Measurements from ENCODE around the gene RAB11FIP4.

The RAB11FIP4 gene

GRCh38 chr17:31417051-31417792, 25.7 kb downstream of the RAB11FIP4 start:
- Histone ChIP-seq H3F3A (ENCODE audit: insufficient read depth) (no peaks in the 10 kb centered on the region), H3K4me3 (ENCODE audit: insufficient read depth, low read length, poor library complexity, severe bottlenecking) (no peak overlapping the region), H4K20me1 (ENCODE audit: low read depth, low read length) (no peaks in the 10 kb centered on the region), H3K9ac (ENCODE audit: low read length) (no peak overlapping the region), H3K27me3 (ENCODE audit: low read length) (no peaks in the 10 kb centered on the region), H3K79me2 (ENCODE audit: insufficient read depth, low read length) (no peaks in the 10 kb centered on the region), H3K9me2 (replicated peaks; ENCODE audit: insufficient read depth, low read length) (no peaks in the 10 kb centered on the region), H2AFZ (ENCODE audit: low read depth, low read length, severe bottlenecking) (no peak overlapping the region), H3K9me3 (ENCODE audit: insufficient read depth, low read length) (no peaks in the 10 kb centered on the region), H3K27ac (ENCODE audit: low read depth, low read length) (no peak overlapping the region), H3K4me2 (ENCODE audit: low read depth, low read length, poor library complexity, severe bottlenecking) (no peak overlapping the region), H3K36me3 (ENCODE audit: low read length) (no peaks in the 10 kb centered on the region)
- TF ChIP-seq, protein P1, sequence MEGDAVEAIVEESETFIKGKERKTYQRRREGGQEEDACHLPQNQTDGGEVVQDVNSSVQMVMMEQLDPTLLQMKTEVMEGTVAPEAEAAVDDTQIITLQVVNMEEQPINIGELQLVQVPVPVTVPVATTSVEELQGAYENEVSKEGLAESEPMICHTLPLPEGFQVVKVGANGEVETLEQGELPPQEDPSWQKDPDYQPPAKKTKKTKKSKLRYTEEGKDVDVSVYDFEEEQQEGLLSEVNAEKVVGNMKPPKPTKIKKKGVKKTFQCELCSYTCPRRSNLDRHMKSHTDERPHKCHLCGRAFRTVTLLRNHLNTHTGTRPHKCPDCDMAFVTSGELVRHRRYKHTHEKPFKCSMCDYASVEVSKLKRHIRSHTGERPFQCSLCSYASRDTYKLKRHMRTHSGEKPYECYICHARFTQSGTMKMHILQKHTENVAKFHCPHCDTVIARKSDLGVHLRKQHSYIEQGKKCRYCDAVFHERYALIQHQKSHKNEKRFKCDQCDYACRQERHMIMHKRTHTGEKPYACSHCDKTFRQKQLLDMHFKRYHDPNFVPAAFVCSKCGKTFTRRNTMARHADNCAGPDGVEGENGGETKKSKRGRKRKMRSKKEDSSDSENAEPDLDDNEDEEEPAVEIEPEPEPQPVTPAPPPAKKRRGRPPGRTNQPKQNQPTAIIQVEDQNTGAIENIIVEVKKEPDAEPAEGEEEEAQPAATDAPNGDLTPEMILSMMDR (IDR thresholded peaks at IDR 0.05; ENCODE audit: insufficient read depth, low read length, poor library complexity, severe bottlenecking), result no peak
- no peak for TF ChIP-seq EZH2phosphoT487 (conservative IDR thresholded peaks at IDR 0.05; ENCODE audit: low read length)

DNA sequence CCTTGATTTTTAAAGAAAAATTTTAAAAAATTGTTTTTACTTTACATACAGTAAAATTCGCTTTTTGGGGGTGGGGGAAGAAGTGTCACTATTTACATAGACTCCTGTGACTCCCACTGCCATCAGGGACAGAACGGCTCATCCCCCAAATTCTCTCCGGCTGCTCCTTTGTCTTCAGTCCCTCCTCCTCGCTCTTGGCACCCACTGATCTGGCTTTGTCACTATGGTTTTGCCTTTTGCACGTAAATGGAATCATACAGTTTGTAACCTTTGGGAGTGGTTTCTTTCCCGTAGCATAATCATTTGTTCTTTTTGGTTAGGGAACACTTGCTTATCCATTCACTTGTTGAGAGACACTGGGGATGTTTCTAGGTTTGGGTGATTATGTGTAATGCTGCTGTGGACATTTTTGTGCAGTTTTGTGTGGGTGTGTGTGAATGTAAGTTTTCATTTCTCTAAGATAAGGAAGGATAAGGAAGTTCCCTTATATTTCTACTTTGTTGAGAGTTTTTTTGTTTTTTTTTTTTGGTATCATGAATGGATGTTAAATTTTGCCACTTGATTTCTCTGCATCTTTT, 27.4 kb downstream of the RAB11FIP4 start:
- no peaks in the 10 kb centered on the region for H3K27me3 ChIP-seq (ENCODE audit: low read length)
- H3K9ac ChIP-seq (ENCODE audit: low read length), result no peak overlapping the region
- no peak overlapping the region for H2AFZ ChIP-seq (ENCODE audit: low read depth, low read length, severe bottlenecking)
- H3K9me2 ChIP-seq (replicated peaks; ENCODE audit: insufficient read depth, low read length), result no peaks in the 10 kb centered on the region
- H4K20me1 ChIP-seq (ENCODE audit: low read depth, low read length), result no peaks in the 10 kb centered on the region
- TF ChIP-seq, protein P1 (IDR thresholded peaks at IDR 0.05; ENCODE audit: insufficient read depth, low read length, poor library complexity, severe bottlenecking), result no peak
- no peak for TF ChIP-seq EZH2phosphoT487 (conservative IDR thresholded peaks at IDR 0.05; ENCODE audit: low read length)
- H3K79me2 ChIP-seq (ENCODE audit: insufficient read depth, low read length), result no peaks in the 10 kb centered on the region
- no peaks in the 10 kb centered on the region for H3F3A ChIP-seq (ENCODE audit: insufficient read depth)
- H3K4me2 ChIP-seq (ENCODE audit: low read depth, low read length, poor library complexity, severe bottlenecking), result no peak overlapping the region
- H3K27ac ChIP-seq (ENCODE audit: low read depth, low read length), result no peak overlapping the region
- H3K9me3 ChIP-seq (ENCODE audit: insufficient read depth, low read length), result no peaks in the 10 kb centered on the region
- no peaks in the 10 kb centered on the region for H3K36me3 ChIP-seq (ENCODE audit: low read length)
- no peak overlapping the region for H3K4me3 ChIP-seq (ENCODE audit: insufficient read depth, low read length, poor library complexity, severe bottlenecking)

- Histone ChIP-seq H3K9me2 (replicated peaks; ENCODE audit: insufficient read depth, low read length) (no peaks in the 10 kb centered on the region), H4K20me1 (ENCODE audit: low read depth, low read length) (no peaks in the 10 kb centered on the region), H3K36me3 (ENCODE audit: low read length) (no peaks in the 10 kb centered on the region), H3K27me3 (ENCODE audit: low read length) (no peaks in the 10 kb centered on the region), H3K4me2 (ENCODE audit: low read depth, low read length, poor library complexity, severe bottlenecking) (no peak overlapping the region), H3K9ac (ENCODE audit: low read length) (no peak overlapping the region), H3K9me3 (ENCODE audit: insufficient read depth, low read length) (no peaks in the 10 kb centered on the region), H2AFZ (ENCODE audit: low read depth, low read length, severe bottlenecking) (no peak overlapping the region), H3K4me3 (ENCODE audit: insufficient read depth, low read length, poor library complexity, severe bottlenecking) (no peak overlapping the region), H3K79me2 (ENCODE audit: insufficient read depth, low read length) (no peaks in the 10 kb centered on the region), H3F3A (ENCODE audit: insufficient read depth) (no peaks in the 10 kb centered on the region), H3K27ac (ENCODE audit: low read depth, low read length) (no peak overlapping the region)
- no peak for TF ChIP-seq EZH2phosphoT487 (conservative IDR thresholded peaks at IDR 0.05; ENCODE audit: low read length)
- TF ChIP-seq, protein P1 (IDR thresholded peaks at IDR 0.05; ENCODE audit: insufficient read depth, low read length, poor library complexity, severe bottlenecking), result no peak
Observed at GRCh38 chr17:31422443-31422842, 31.0 kb downstream of the RAB11FIP4 start.
